GM19452 (cell line): Measurements from ENCODE around the gene SPEN.

Experiments
- ATAC-seq: cut with Tn5 transposase; IDR thresholded peaks from one replicate; pipeline ENCODE4 v1.9.1; 2021; ENCODE audit not compliant: unreplicated experiment

SPEN gene

GRCh38 chr1:15852036-15852827, 4.7 kb downstream of the SPEN start:
- ATAC-seq: no peak

GRCh38 chr1:15852828-15853302, 5.4 kb downstream of the SPEN start:
- ATAC-seq: no peak

GRCh38 chr1:15856888-15857287, 9.4 kb downstream of the SPEN start:
- no peak for ATAC-seq

- no peak for ATAC-seq
Observed at GRCh38 chr1:15858069-15858670, 10.7 kb downstream of the SPEN start.

- no peak for ATAC-seq
Observed at GRCh38 chr1:15858672-15859372, 11.3 kb downstream of the SPEN start.

GRCh38 chr1:15863156-15863901, 15.8 kb downstream of the SPEN start:
- ATAC-seq: no peak

- ATAC-seq: no peak
Observed at GRCh38 chr1:15866721-15867201, 19.3 kb downstream of the SPEN start.

GRCh38 chr1:15867288-15867687, 19.8 kb downstream of the SPEN start:
- no peak for ATAC-seq

- ATAC-seq: no peak
Observed at GRCh38 chr1:15869413-15869812, 21.9 kb downstream of the SPEN start.

- ATAC-seq: no peak
Observed at GRCh38 chr1:15870421-15870820, 22.9 kb downstream of the SPEN start.

GRCh38 chr1:15874471-15874870, 27.0 kb downstream of the SPEN start:
- ATAC-seq: no peak

GRCh38 chr1:15876357-15877055, 29.0 kb downstream of the SPEN start:
- ATAC-seq: no peak

GRCh38 chr1:15881961-15882360, 34.5 kb downstream of the SPEN start:
- no peak for ATAC-seq

GRCh38 chr1:15882665-15883064, 35.2 kb downstream of the SPEN start:
- no peak for ATAC-seq

- no peak for ATAC-seq
Observed at GRCh38 chr1:15883326-15883725, 35.8 kb downstream of the SPEN start.

- ATAC-seq: no peak
Observed at GRCh38 chr1:15884477-15884876, 37.0 kb downstream of the SPEN start.

- ATAC-seq: no peak
Observed at GRCh38 chr1:15885269-15885668, 37.8 kb downstream of the SPEN start.

GRCh38 chr1:15885701-15886610, 38.4 kb downstream of the SPEN start:
- peak; percentile 40 for ATAC-seq

GRCh38 chr1:15886611-15887167, 39.2 kb downstream of the SPEN start:
- peak; percentile 6 for ATAC-seq
